Stimulated activated CD8-positive, alpha-beta memory T cell treated with anti-CD3 and anti-CD28 coated beads, Interleukin-15, amount 100 ng/mL, for 1 hour (primary cell): ENCODE measurements around the gene USP10.

Source experiments
- DNase-seq: peaks from one replicate; pipeline ENCODE4 v3.0.0-alpha.2; 2020; ENCODE audit warnings: low read depth

Gene USP10

GRCh38 chr16:84823926-84824325, 124.1 kb downstream of the USP10 start:
- no peak for DNase-seq

GRCh38 chr16:84825896-84826557, 126.2 kb downstream of the USP10 start:
- DNase-seq, result no peak

DNA sequence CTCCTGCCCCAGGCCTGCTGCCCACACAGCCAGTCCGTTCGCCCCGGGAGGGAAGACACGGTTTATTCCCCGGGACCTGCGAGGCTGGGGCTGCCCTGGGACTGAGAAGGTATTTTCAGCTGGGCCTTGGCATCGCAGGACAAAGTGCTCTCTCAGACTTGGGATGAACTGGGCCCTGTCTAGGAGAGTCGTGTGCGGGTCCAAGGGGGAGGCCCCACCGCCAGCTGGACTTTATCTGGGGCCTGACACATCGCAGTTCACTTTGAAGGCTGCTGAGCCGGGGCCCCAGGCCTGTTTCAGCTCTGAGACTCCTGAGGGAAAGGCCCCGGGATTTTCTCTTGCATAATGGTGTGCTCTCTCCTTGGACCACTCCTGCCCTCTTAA, 126.8 kb downstream of the USP10 start:
- DNase-seq, result no peak

GRCh38 chr16:84827131-84827574, 127.4 kb downstream of the USP10 start:
- no peak for DNase-seq

GRCh38 chr16:84827897-84828296, 128.1 kb downstream of the USP10 start:
- no peak for DNase-seq

DNA sequence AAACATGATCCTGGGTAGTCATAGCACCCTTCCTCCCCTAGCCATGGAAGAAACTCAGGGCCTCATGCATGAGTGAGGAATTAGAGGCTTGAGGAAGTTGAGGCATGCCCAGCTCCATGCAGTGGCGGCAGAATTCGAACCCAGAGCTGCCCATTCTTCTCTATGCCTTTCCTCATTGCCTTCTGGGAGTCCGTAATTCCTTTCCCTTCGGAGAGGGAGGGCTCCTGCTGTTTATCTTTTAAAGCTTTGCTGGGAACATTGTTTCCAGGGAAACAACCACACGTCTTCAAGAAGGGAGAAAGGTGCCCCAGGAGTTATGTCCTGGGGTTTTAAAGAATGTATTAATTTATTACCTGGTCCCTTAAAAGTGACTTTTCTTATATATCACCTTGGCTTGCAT, 128.5 kb downstream of the USP10 start:
- DNase-seq, result no peak
